Caki2 (cell line): ENCODE data around the gene DHX30. TPM values are rescaled to one million over a fixed set of nuclear protein-coding genes. Genes with fewer than 3 reads are reported as not detected.
"Not testable (repeated sequence)": the region's sequence is repeated elsewhere in the genome, so short reads cannot be mapped to it uniquely, and the experiment has no call there.

Source experiments
- DNase-seq: peaks from one replicate; pipeline ENCODE4 v3.0.0-alpha.2; 2015; ENCODE audit warnings: low read depth
- in situ Hi-C: cut with HindIII; loops from 2 replicates; pipeline ENCODE4 v1.10.0; 2016; ENCODE audit warnings: low sequenced_read_pairs, low pct_unique_long_range_greater_than_20kb, mixed read lengths
- total RNA-seq: library from RNA; depleted of rRNA; stranded (reverse); fragments of >200 nt; shearing (Covaris generic); gene quantifications from 2 replicates; pipeline ENCODE4 v1.2.3, GENCODE V29; 2014; ENCODE audit warnings: low replicate concordance

Gene DHX30
- total RNA-seq, 1 experiment from 2014 or later = 67.0 TPM

- in situ Hi-C loops = no loop called here
- no peak for DNase-seq
These were observed 10.2 kb upstream of the DHX30 start for GRCh38 chr3:47792699-47793098.

DNA sequence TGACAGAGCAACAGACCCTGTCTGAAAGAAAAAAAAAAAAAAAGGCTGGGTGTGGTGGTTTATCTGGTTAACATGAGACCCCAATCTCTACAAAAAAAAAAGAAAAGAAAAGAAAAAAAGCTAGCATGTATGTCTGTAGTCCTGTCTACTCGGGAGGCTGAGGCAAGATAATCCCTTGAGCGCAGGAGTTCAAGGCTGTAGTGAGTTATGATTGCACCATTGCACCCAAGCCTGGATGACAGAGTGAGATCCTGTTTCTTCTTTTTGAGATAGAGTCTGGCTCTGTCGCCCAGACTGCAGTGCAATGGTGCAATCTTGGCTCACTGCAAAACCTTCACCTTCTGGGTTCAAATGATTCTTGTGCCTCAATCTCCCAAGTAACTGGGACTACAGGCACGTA lies 8.4 kb upstream of the DHX30 start:
- no peak for DNase-seq
- in situ Hi-C loops = no loop called here

- in situ Hi-C loops = no loop called here
- DNase-seq = no peak
These were observed 3.2 kb upstream of the DHX30 start for GRCh38 chr3:47799733-47800132.

GRCh38 chr3:47803480-47804025 lies 615 bp downstream of the DHX30 start:
- in situ Hi-C loops = no loop called here

DNA sequence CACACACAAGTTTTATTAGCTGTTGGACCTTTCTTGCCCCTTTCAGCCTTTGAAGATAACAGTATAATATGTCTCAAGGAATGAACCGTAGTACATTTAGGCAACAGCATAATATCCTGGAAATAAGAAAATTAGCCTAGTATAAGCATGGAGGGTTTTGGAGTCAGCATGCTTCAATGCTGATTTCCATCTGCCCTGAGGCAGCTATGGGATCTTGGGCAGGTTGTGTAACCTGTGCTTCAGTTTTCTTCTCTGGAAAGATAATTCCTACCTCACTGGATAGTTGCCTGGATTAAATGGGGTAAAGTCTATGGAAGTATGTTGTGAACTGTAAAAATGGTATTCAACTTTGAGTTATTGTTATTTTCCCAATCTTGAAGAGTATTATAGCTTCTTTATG lies 1.6 kb downstream of the DHX30 start:
- no peak for DNase-seq
- in situ Hi-C loops = no loop called here

More at GRCh38 chr3:47803480-47804025, 615 bp downstream of the DHX30 start:
- no peak for DNase-seq

DNA sequence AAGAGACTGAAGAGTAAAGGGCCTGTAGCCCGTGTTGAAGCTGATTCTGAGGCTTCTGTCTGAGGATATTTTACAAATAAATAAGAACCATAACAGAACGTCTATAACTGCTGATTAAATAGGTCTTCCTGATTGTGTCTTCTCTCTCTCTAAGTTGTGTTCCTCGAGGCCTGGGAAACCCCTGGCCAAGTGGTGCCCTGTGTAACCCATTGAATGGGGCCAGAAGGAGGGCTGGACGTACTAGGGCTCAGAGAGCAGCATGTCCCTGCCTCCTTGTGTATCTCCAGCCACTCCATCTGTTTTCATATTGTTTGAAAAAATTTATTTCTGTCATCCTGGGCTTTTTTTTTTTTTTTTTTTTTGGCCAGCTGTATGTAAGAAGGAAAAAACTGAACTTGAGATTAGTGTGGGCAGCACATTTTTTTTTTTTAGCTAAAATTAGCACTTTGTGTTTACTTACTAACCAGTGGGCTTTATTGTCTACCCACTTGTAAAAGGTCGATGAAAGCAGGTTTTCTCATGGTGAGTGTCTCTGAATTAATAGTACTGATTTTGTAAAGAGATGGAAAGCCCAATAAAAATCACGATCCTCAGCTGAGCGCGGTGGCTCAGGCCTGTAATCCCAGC lies 10.7 kb downstream of the DHX30 start:
- in situ Hi-C loops = no loop called here
- no peak for DNase-seq

DNA sequence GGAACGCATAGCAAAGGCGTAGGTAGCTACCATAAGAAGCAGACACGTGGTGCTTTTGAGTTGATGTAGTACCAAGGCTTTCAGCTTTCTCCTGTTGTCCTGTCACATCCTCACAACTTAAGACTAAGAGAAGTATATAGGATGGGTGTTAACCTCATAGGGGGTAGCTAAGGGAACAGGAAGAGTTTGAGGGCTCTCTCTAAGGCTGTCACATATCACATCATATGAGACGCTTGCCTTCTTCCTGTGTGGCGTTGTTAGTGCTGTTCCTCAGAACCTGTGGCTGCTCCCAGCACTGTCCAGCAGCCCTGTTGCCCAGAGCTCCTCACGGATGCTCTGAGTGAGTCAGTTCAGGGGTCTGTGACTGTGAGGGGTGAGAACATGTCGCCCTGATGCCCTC lies 14.7 kb downstream of the DHX30 start:
- in situ Hi-C loops = no loop called here
- no peak for DNase-seq

DNA sequence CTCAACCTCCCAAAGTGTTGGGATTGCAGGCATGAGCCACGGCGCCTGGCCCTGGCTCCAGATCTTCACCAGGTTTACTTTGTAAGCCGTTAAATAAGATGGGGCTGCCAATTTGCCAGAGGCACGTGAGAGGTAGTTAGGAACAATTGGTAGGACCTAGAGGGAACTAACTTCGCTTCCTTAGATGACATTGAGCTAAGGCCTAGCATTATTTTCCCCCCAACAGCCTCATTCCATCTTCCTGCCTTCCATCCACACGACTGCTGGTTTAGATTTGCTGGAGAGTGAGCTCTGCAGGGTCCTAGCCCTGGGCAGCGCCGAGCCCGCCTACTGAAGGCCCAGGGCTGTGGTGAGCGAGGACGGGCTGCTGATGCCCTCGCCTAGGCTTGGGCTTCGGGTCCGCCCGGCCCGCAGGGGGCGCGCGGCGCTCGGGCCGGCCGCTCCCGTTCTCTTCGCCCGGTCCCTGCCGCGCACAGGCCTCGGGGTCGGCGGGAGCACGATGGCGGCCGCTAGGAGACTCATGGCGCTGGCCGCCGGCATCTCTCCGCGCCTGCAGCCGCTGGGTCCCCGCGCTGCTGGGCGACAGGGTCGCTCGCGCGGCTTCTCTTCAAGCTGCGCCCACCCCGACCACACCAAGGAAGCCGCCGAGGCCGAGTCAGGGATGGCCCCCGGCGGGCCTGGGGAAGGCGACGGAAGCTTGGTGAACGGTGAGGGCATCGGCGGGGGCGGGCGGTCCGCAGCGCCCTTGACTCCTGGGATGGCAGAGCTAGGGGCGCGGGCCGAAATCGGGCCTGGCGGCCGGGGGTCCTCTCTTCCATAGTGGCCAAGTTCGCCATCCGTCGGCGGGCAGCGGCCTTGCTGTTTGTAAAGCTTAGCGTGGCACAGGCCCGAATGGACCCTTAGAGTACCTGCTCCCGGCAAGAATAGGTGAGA lies 21.9 kb downstream of the DHX30 start:
- in situ Hi-C loops = no loop called here
- peak; percentile 76 for DNase-seq

DNA sequence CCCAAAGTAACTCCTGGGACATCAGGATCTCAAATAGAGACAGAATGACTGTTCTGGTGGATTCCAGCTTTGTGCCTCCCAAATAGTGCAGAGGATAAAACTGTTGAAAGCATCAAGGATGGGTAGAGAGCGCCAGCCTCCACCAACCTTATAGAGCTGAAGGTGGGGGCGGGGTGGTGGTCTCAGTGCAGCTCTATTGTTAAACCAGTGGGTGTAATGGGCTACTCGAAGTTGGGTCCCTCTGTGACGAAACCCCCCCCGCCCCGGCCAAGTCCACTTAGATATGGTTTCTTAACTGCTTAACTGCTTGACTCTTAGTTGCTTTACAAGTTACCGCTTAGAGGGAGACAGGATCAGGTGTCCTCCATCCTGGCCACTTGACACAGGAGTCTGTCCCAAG lies 22.7 kb downstream of the DHX30 start:
- in situ Hi-C loops = no loop called here

DNA sequence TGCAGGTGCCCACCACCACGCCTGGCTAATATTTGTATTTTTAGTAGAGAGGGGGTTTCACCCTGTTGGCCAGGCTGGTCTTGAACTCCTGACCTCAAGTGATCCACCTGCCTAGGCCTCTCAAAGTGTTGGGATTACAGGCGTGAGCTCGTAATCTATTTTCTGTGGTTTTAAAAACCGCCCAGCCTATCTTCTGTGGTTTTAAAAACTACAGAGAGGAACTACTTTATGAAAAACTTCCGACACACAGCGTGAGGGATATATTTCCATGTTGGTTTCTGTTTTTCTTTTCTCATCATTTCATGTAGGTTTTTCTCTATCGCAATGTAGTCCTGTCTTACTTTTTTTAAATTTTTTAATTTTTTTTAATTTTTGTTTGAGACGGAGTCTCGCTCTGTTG lies 26.5 kb downstream of the DHX30 start:
- DNase-seq, in situ Hi-C loops: not testable (repeated sequence)

More for the DNA sequence above, 22.7 kb downstream of the DHX30 start:
- DNase-seq = no peak

DNA sequence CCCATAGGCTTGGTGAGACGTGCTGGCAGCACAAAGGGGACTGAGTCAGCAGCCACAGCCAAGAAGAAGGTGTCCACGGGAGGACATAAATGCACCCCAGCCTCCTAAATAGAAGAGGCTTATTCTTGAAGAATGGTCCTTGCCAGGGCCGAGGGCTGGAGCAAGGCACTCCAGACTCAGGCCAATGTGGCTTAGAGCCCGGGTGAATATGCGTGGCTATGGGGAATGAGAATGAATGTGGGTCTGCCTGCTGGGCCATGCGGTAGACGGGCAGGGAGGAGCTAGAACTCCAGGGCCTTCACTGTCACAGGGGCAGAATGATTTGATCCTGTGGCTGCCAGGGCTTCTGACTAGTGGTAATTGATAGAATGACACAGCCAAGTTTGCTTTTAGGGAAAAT lies 34.0 kb downstream of the DHX30 start:
- in situ Hi-C loops = no loop called here
- DNase-seq = no peak

GRCh38 chr3:47838503-47838902 lies 35.6 kb downstream of the DHX30 start:
- in situ Hi-C loops = no loop called here

GRCh38 chr3:47841786-47842349 lies 38.9 kb downstream of the DHX30 start:
- DNase-seq = no peak
- in situ Hi-C loops = no loop called here

More at GRCh38 chr3:47838503-47838902, 35.6 kb downstream of the DHX30 start:
- no peak for DNase-seq

GRCh38 chr3:47846186-47846879 lies 43.4 kb downstream of the DHX30 start:
- no peak for DNase-seq
- in situ Hi-C loops = no loop called here

- DNase-seq = no peak
- in situ Hi-C loops = no loop called here
These were observed 43.9 kb downstream of the DHX30 start for GRCh38 chr3:47846880-47847248.

DNA sequence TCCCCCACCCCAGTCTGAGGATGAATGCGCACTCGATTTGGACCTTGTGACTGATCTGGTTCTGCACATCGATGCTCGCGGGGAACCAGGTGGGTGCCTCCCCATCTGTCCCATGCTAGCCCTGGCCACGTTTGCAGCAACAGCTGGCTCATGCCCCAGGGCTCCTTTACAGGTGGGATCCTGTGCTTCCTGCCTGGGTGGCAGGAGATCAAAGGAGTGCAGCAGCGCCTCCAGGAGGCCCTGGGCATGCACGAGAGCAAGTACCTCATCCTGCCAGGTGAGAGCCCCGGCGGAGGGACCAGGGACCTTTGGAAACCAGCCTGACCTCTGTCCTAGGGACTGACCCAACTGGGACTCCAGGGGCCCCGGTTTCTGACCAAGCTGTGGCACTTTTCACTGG lies 44.3 kb downstream of the DHX30 start:
- in situ Hi-C loops = no loop called here
- no peak for DNase-seq

GRCh38 chr3:47847801-47848518 lies 45.0 kb downstream of the DHX30 start:
- no peak for DNase-seq
- in situ Hi-C loops = no loop called here

GRCh38 chr3:47848599-47849117 lies 45.7 kb downstream of the DHX30 start:
- in situ Hi-C loops = no loop called here
- no peak for DNase-seq
